Body of pancreas (tissue), 4 donors: ENCODE data around the gene MACF1. TPM values are rescaled to one million over a fixed set of nuclear protein-coding genes. Genes with fewer than 3 reads are reported as not detected.

Experiments used
- ATAC-seq: fragments of 150-250 bp; one replicate; pipeline ENCODE4 v1.9.1; 2016
- DNase-seq, 4 donors: peaks; one replicate each; pipeline ENCODE4 v3.0.0-alpha.2; 2019
- H3K27ac ChIP-seq, 4 donors: fragments of 200-600 bp; sonication (generic); 1 replicate in 3 of 4; 2 replicates in 1 of 4; pipeline versions ENCODE4 v1.5.1 to v1.6.1; 2016 to 2019; ENCODE audit warnings: mild to moderate bottlenecking in 1 of 4, mixed read lengths in 1 of 4, moderate library complexity in 1 of 4
- H3K27me3 ChIP-seq, 2 donors: fragments of 200-600 bp; sonication (generic); one replicate each; pipeline ENCODE4 v1.6.0; 2016; ENCODE audit warnings: mild to moderate bottlenecking in 1 of 2
- H3K36me3 ChIP-seq, 2 donors: fragments of 200-600 bp; sonication (generic); replicated peaks in 1 of 2; 2 replicates each; pipeline ENCODE4 v1.5.1; 2016; ENCODE audit warnings: low read depth in 2 of 2; ENCODE audit not compliant: insufficient read depth in 1 of 2
- H3K4me1 ChIP-seq: fragments of 200-600 bp; sonication (generic); one replicate; pipeline ENCODE4 v1.6.0; 2016
- H3K4me3 ChIP-seq, 2 donors: fragments of 200-600 bp; sonication (generic); 1 replicate in 1 of 2; 2 replicates in 1 of 2; pipeline ENCODE4 v1.5.1; 2016 to 2019
- H3K9me3 ChIP-seq, 3 donors: fragments of 200-600 bp; sonication (generic); 1 replicate in 2 of 3; 2 replicates in 1 of 3; pipeline ENCODE4 v1.5.1; 2016
- POLR2A ChIP-seq, 3 donors: fragments of 450-650 bp; IDR thresholded peaks; one replicate each; pipeline ENCODE4 v1.6.1; 2016; ENCODE audit warnings: antibody characterized with exemption in 3 of 3, mild to moderate bottlenecking in 2 of 3
- WGBS, 2 donors: methylation state at CpG; one replicate each; pipeline ENCODE4 v1.1.5; 2017; 5-methylcytosine and 5-hydroxymethylcytosine counted together
- intact Hi-C: fragments of 100-400 bp; cut with DNase I; formaldehyde crosslinking; loops from one replicate; pipeline ENCODE4 v1.15.1; 2023
- total RNA-seq, 2 donors: library from RNA; depleted of rRNA; stranded (reverse); fragments of >200 nt; gene quantifications; one replicate each; pipeline ENCODE4 v1.1.0, GENCODE V29; 2016
- TF ChIP-seq, protein P1 (sequence below), 7 experiments: fragments of 450-650 bp in 4 of 7; fragments of 200-600 bp in 3 of 7; sonication (generic) in 3 of 7; IDR thresholded peaks; one replicate each; pipeline ENCODE4 v1.5.1; 2016 to 2019; ENCODE audit warnings: antibody characterized with exemption in 7 of 7

Gene MACF1
- total RNA-seq, 2 donors from 2014 or later = 144 to 190 TPM

DNA sequence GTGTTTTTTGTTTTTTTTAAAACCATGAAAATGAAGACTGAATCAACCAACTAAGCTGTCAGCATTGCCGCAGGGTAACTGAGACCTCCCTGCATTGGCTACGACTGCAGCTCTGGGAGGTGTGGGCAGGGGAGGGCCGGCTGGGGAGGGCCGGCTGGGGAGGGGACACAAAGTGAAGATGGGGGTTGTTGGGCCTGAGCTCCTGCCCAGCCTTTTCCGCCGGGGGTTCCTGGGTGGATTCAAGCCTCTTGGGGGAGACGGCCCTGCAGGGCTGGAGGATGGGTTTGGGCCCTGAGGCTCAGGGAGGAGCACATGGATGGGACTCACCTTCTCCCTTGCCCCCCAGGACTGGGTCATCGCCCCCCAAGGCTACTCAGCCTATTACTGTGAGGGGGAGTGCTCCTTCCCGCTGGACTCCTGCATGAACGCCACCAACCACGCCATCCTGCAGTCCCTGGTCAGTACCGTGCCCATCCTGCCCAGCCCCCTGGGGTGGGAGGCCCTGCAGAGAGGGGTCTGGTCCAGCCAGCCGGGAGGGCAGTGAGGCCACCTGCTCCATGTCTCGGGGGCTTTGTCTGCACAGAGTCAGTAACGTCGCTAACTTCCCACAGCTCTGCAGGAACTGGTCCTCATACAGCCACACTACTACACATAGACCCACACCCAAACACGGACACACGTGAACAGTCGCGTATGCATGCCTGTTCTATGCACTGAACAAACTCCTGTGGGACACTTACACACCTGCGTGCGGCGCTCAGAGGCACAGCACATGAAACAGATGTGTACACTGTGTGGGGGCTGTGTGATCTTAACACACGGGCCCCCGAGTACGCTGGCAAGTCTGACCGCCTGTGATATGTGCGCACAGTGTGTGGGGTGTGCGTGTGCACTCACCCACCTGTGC lies 318.4 kb downstream of the MACF1 start:
- Histone ChIP-seq H3K27me3 (no peaks in the 10 kb centered on the region), H3K27ac (no peak overlapping the region), H3K9me3 (no peaks in the 10 kb centered on the region), H3K4me1 (no peaks in the 10 kb centered on the region), H3K36me3 (peaks cover 0 to 8% of the 10 kb centered on the region in 2 donors), H3K4me3 (no peak overlapping the region)
- intact Hi-C loops = no loop called here
- TF ChIP-seq, protein P1, sequence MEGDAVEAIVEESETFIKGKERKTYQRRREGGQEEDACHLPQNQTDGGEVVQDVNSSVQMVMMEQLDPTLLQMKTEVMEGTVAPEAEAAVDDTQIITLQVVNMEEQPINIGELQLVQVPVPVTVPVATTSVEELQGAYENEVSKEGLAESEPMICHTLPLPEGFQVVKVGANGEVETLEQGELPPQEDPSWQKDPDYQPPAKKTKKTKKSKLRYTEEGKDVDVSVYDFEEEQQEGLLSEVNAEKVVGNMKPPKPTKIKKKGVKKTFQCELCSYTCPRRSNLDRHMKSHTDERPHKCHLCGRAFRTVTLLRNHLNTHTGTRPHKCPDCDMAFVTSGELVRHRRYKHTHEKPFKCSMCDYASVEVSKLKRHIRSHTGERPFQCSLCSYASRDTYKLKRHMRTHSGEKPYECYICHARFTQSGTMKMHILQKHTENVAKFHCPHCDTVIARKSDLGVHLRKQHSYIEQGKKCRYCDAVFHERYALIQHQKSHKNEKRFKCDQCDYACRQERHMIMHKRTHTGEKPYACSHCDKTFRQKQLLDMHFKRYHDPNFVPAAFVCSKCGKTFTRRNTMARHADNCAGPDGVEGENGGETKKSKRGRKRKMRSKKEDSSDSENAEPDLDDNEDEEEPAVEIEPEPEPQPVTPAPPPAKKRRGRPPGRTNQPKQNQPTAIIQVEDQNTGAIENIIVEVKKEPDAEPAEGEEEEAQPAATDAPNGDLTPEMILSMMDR (IDR thresholded peaks at IDR 0.05) = no peak
- TF ChIP-seq POLR2A (IDR thresholded peaks at IDR 0.05) = no peak
- DNase-seq = no peak
- no peak for ATAC-seq
- WGBS, 2 donors = 83 to 94% methylated on average over 12 to 28 of the region's 29 CpGs

DNA sequence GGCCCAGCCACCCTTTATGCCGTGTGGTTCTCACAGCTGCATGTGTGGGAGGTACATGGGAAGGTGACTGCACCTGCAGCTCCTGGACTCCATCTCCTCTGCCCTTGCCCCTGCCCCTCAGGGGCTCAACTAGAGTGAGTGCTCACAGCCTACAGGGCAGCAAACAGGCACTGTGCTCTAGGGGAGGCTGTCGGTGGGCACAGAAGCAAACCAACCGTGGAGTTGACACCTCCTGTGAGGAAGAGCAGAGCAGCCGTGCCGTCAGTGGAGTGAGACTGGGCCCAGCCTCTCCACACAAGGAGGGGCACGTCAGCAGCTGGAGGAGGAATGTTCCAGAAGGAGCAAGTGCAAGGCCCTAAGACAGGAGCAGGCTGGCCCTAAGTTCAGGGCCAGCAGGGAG lies 319.7 kb downstream of the MACF1 start:
- no peaks in the 10 kb centered on the region for H3K9me3 ChIP-seq
- H3K4me3 ChIP-seq = no peak overlapping the region
- intact Hi-C loops = no loop called here
- 76 to 78% methylated on average over 6 of the region's 6 CpGs for WGBS, 2 donors
- DNase-seq = no peak
- H3K27me3 ChIP-seq = no peaks in the 10 kb centered on the region
- TF ChIP-seq POLR2A (IDR thresholded peaks at IDR 0.05) = no peak
- TF ChIP-seq, protein P1 (IDR thresholded peaks at IDR 0.05) = no peak
- H3K27ac ChIP-seq = no peak overlapping the region
- no peaks in the 10 kb centered on the region for H3K4me1 ChIP-seq
- ATAC-seq = no peak
- H3K36me3 ChIP-seq = peaks cover 0 to 11% of the 10 kb centered on the region in 2 donors

DNA sequence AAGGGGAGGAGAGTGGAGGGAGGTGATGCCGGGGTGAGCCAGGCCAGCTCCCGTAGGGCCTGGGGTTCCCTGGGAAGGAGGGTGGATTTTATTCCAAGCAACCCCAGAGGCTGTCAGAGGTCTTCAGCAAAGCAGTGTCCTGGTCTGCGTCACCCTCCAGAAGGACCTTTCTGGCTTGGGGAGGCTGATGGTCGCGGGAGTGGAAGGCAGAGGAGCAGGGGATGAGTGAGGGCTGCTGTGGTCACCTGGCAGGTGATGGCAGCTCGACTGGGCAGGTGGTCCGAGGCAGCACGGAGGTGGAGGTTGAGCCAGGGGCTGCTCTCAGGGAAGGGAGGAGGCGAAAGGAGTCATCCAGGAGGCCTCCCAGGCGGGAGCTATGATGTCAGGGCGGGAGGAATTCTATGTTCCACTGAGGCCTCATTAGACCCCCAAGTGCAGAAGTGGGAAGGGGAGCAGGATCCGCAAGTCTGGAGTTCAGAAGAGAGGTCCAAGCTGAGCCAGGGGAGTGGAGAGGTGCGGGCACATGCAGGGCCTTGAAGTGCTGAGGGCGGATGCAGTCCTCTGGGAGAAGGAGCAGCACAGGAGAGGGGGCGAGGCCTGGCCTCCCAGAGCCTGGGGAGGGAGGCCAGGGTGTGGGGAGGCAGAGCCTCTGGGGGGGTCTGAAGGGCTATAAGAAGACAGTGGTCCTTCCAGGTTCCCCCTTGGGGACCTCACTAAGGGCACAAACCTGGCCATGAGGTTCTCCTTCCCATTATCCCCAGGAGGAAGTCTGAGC lies 320.3 kb downstream of the MACF1 start:
- DNase-seq = no peak
- no peak overlapping the region for H3K4me3 ChIP-seq
- no peak overlapping the region for H3K27ac ChIP-seq
- H3K27me3 ChIP-seq = no peaks in the 10 kb centered on the region
- TF ChIP-seq, protein P1 (IDR thresholded peaks at IDR 0.05) = no peak
- TF ChIP-seq POLR2A (IDR thresholded peaks at IDR 0.05) = no peak
- 84 to 87% methylated on average over 10 to 13 of the region's 15 CpGs for WGBS, 2 donors
- no peaks in the 10 kb centered on the region for H3K9me3 ChIP-seq
- no peak for ATAC-seq
- intact Hi-C loops = no loop called here
- peaks cover 0 to 13% of the 10 kb centered on the region in 2 donors for H3K36me3 ChIP-seq
- no peaks in the 10 kb centered on the region for H3K4me1 ChIP-seq

DNA sequence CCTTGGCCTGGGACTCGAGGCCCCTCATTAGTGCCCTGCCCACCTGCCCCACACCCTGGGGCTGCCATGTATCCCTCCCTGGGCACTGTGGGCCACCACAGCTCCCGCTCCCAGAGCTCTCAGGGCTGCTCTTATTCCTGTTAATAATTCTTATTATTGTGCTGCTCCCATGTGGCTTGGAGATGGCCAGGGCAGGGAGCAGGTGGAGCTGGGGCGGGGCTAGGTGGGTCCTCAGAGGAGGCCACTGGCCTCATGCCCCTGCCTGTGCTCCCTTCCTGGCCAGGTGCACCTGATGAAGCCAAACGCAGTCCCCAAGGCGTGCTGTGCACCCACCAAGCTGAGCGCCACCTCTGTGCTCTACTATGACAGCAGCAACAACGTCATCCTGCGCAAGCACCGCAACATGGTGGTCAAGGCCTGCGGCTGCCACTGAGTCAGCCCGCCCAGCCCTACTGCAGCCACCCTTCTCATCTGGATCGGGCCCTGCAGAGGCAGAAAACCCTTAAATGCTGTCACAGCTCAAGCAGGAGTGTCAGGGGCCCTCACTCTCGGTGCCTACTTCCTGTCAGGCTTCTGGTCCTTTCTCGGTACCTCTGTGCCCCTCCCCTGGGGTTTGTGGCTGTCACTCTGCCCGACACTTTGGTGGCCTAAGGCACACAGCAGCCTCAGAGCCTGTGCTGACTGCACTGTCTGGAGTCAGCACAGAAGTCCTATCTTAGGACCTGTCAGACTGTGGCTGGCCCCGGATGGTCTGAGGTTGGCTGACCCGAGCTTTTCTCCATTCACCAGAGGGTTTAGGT lies 321.1 kb downstream of the MACF1 start:
- Histone ChIP-seq H3K27ac (no peak overlapping the region), H3K9me3 (no peaks in the 10 kb centered on the region), H3K27me3 (no peaks in the 10 kb centered on the region), H3K4me3 (no peak overlapping the region), H3K4me1 (no peaks in the 10 kb centered on the region), H3K36me3 (peaks cover 0 to 13% of the 10 kb centered on the region in 2 donors)
- intact Hi-C loops = no loop called here
- ATAC-seq = no peak
- no peak for DNase-seq
- TF ChIP-seq POLR2A (IDR thresholded peaks at IDR 0.05) = no peak
- TF ChIP-seq, protein P1 (IDR thresholded peaks at IDR 0.05) = no peak
- WGBS, 2 donors = 85 to 92% methylated on average over 12 to 17 of the region's 17 CpGs
